GM23338 (cell line): ENCODE measurements around the gene PNPLA7. TPM values are rescaled to one million over a fixed set of nuclear protein-coding genes. Genes with fewer than 3 reads are reported as not detected.

Source experiments
- ATAC-seq: fragments of 200-7000 bp; cut with Tn5 transposase; 3 replicates; pipeline ENCODE4 v1.9.1; 2020
- DNase-seq: peaks from one replicate; pipeline ENCODE4 v3.0.0-alpha.2; 2015; ENCODE audit warnings: low spot score
- H2AFZ ChIP-seq: fragments of 200-600 bp; sonication (generic); 2 replicates; pipeline ENCODE4 v1.8.0; 2016; ENCODE audit warnings: antibody characterized with exemption, mild to moderate bottlenecking, moderate library complexity
- H3F3A ChIP-seq: fragments of 200-600 bp; sonication (generic); replicated peaks from 2 replicates; pipeline ENCODE4 v1.8.0; 2017; ENCODE audit warnings: antibody characterized with exemption, mixed run types, low read depth
- H3K27ac ChIP-seq: fragments of 200-600 bp; sonication (generic); 2 replicates; pipeline ENCODE4 v1.6.1; 2016; ENCODE audit warnings: low read depth
- H3K27me3 ChIP-seq: fragments of 200-600 bp; sonication (generic); 2 replicates; pipeline ENCODE4 v1.8.0; 2016; ENCODE audit warnings: mild to moderate bottlenecking, mixed run types, moderate library complexity; ENCODE audit not compliant: insufficient read depth
- H3K36me3 ChIP-seq: fragments of 200-600 bp; sonication (generic); 2 replicates; pipeline ENCODE4 v1.8.0; 2016; ENCODE audit warnings: mild to moderate bottlenecking; ENCODE audit not compliant: insufficient read depth
- H3K4me1 ChIP-seq: fragments of 200-600 bp; sonication (generic); 2 replicates; pipeline ENCODE4 v1.8.0; 2016; ENCODE audit warnings: mild to moderate bottlenecking, moderate library complexity; ENCODE audit not compliant: insufficient read depth
- H3K4me2 ChIP-seq: fragments of 200-600 bp; sonication (generic); 2 replicates; pipeline ENCODE4 v1.7.1; 2017; ENCODE audit warnings: mixed run types
- H3K4me3 ChIP-seq: fragments of 200-600 bp; sonication (generic); 2 replicates; pipeline ENCODE4 v1.6.1; 2016; ENCODE audit warnings: mixed run types
- H3K79me2 ChIP-seq: fragments of 200-600 bp; sonication (generic); replicated peaks from 2 replicates; pipeline ENCODE4 v1.8.0; 2017; ENCODE audit warnings: mild to moderate bottlenecking; ENCODE audit not compliant: insufficient read depth
- H3K9me2 ChIP-seq: fragments of 200-600 bp; sonication (generic); 2 replicates; pipeline ENCODE4 v1.8.0; 2017; ENCODE audit not compliant: insufficient read depth
- H4K20me1 ChIP-seq: fragments of 200-600 bp; sonication (generic); replicated peaks from 2 replicates; pipeline ENCODE4 v1.8.0; 2017; ENCODE audit warnings: mild to moderate bottlenecking; ENCODE audit not compliant: insufficient read depth
- H3K27ac Mint-ChIP-seq: 2 replicates; pipeline ENCODE4 v1.8.0; 2020; ENCODE audit warnings: inconsistent platforms, mild to moderate bottlenecking, moderate library complexity, mixed read lengths
- H3K27me3 Mint-ChIP-seq: 3 replicates; pipeline ENCODE4 v1.8.0; 2022; ENCODE audit warnings: low read depth, mild to moderate bottlenecking, moderate library complexity, mixed read lengths, inconsistent platforms; ENCODE audit not compliant: insufficient read depth, poor library complexity
- H3K36me3 Mint-ChIP-seq: 3 replicates; pipeline ENCODE4 v1.8.0; 2021; ENCODE audit warnings: low read depth, mild to moderate bottlenecking, inconsistent platforms, moderate library complexity, mixed read lengths
- H3K4me1 Mint-ChIP-seq: 3 replicates; pipeline ENCODE4 v1.8.0; 2020; ENCODE audit warnings: mild to moderate bottlenecking, inconsistent platforms, mixed read lengths
- H3K4me3 Mint-ChIP-seq: 3 replicates; pipeline ENCODE4 v1.8.0; 2021; ENCODE audit warnings: moderate library complexity, mild to moderate bottlenecking, inconsistent platforms, mixed read lengths
- H3K9me3 Mint-ChIP-seq: 3 replicates; pipeline ENCODE4 v1.8.0; 2020; ENCODE audit warnings: moderate library complexity, mild to moderate bottlenecking, inconsistent platforms, mixed read lengths
- CREB1 ChIP-seq: fragments of 250-450 bp; sonication (Bioruptor Pico); IDR thresholded peaks from 2 replicates; pipeline ENCODE4 v1.5.0; 2020; ENCODE audit warnings: low read depth, mild to moderate bottlenecking, moderate library complexity
- EZH2 ChIP-seq: fragments of 200-600 bp; sonication (generic); IDR thresholded peaks from one replicate; pipeline ENCODE4 v1.8.0; 2017; ENCODE audit warnings: antibody characterized with exemption, mild to moderate bottlenecking, low read depth; ENCODE audit not compliant: unreplicated experiment
- EZH2phosphoT487 ChIP-seq: fragments of 200-600 bp; sonication (generic); IDR thresholded peaks from one replicate; pipeline ENCODE4 v1.8.1; 2018; ENCODE audit warnings: antibody characterized with exemption; ENCODE audit not compliant: unreplicated experiment
- JUNB ChIP-seq: IDR thresholded peaks from one replicate; pipeline ENCODE4 v1.6.1; 2016; ENCODE audit warnings: antibody characterized with exemption; ENCODE audit not compliant: unreplicated experiment
- NANOG ChIP-seq: IDR thresholded peaks from 2 replicates; pipeline ENCODE4 v1.6.1; 2016; ENCODE audit warnings: antibody characterized with exemption, borderline replicate concordance
- POLR2AphosphoS5 ChIP-seq: IDR thresholded peaks from 2 replicates; pipeline ENCODE4 v1.6.1; 2016; ENCODE audit warnings: antibody characterized with exemption, low read depth
- STAT1 ChIP-seq: IDR thresholded peaks from one replicate; pipeline ENCODE4 v1.6.1; 2016; ENCODE audit warnings: antibody characterized with exemption; ENCODE audit not compliant: unreplicated experiment
- ZNF331 ChIP-seq: fragments of 250-450 bp; sonication (Bioruptor Pico); IDR thresholded peaks from 2 replicates; pipeline ENCODE4 v1.5.0; 2020; ENCODE audit warnings: low read depth, mild to moderate bottlenecking, moderate library complexity
- polyA plus RNA-seq: library from polyadenylated mRNA; unstranded; fragments of >200 nt; fragmentation: Nextera tagmentation; extraction: Ambion mirVana; gene quantifications from 2 replicates; pipeline ENCODE4 v1.2.1, GENCODE V29; 2016
- total RNA-seq: library from RNA; depleted of rRNA; stranded (reverse); fragments of >200 nt; shearing (Covaris generic); gene quantifications from 2 replicates; pipeline ENCODE4 v1.2.3, GENCODE V29; 2014
- TF ChIP-seq, protein P1 (sequence below): IDR thresholded peaks from one replicate; pipeline ENCODE4 v1.6.1; 2018; ENCODE audit warnings: antibody characterized with exemption; ENCODE audit not compliant: unreplicated experiment
- TF ChIP-seq, protein P2 (sequence below): IDR thresholded peaks from 2 replicates; pipeline ENCODE4 v1.6.1; 2016; ENCODE audit warnings: antibody characterized with exemption
- TF ChIP-seq, protein P3 (sequence below), 2 experiments: fragments of 200-600 bp in 1 of 2; sonication (generic) in 1 of 2; conservative IDR thresholded peaks; 2 replicates each; pipeline versions ENCODE4 v1.5.1 to v1.6.1; 2016 to 2017; ENCODE audit warnings: antibody characterized with exemption in 2 of 2, low read depth in 2 of 2, mild to moderate bottlenecking in 2 of 2, moderate library complexity in 1 of 2

The PNPLA7 gene
- total and polyA plus RNA-seq, 2 experiments from 2014 or later = 0.45 to 0.80 TPM

DNA sequence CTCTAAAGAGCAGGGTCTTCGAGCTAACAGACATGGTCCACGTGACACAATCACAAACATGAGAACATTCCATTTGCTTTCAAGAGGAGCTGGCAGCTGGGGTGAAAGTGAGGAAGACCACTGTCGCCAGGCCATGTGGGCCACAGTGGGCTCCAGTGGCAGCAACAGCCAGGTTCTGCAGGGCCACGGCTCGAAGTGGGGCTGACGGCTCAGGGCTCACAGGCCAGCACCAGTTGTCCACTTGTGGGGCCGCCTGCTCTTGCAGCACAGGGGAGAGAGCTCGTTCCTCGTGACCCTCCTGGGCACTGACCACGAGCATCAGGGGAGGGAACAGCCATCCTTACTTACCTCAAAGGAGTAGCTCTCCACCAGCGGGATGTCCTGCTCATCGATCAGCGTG is 38.1 kb upstream of the PNPLA7 start (continued):
- TF ChIP-seq NANOG (no peak), POLR2AphosphoS5 (no peak), ZNF331 (CRISPR knock-in tag) (no peak)
- TF ChIP-seq, protein P1, sequence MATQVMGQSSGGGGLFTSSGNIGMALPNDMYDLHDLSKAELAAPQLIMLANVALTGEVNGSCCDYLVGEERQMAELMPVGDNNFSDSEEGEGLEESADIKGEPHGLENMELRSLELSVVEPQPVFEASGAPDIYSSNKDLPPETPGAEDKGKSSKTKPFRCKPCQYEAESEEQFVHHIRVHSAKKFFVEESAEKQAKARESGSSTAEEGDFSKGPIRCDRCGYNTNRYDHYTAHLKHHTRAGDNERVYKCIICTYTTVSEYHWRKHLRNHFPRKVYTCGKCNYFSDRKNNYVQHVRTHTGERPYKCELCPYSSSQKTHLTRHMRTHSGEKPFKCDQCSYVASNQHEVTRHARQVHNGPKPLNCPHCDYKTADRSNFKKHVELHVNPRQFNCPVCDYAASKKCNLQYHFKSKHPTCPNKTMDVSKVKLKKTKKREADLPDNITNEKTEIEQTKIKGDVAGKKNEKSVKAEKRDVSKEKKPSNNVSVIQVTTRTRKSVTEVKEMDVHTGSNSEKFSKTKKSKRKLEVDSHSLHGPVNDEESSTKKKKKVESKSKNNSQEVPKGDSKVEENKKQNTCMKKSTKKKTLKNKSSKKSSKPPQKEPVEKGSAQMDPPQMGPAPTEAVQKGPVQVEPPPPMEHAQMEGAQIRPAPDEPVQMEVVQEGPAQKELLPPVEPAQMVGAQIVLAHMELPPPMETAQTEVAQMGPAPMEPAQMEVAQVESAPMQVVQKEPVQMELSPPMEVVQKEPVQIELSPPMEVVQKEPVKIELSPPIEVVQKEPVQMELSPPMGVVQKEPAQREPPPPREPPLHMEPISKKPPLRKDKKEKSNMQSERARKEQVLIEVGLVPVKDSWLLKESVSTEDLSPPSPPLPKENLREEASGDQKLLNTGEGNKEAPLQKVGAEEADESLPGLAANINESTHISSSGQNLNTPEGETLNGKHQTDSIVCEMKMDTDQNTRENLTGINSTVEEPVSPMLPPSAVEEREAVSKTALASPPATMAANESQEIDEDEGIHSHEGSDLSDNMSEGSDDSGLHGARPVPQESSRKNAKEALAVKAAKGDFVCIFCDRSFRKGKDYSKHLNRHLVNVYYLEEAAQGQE = no peak
- TF ChIP-seq, protein P2, sequence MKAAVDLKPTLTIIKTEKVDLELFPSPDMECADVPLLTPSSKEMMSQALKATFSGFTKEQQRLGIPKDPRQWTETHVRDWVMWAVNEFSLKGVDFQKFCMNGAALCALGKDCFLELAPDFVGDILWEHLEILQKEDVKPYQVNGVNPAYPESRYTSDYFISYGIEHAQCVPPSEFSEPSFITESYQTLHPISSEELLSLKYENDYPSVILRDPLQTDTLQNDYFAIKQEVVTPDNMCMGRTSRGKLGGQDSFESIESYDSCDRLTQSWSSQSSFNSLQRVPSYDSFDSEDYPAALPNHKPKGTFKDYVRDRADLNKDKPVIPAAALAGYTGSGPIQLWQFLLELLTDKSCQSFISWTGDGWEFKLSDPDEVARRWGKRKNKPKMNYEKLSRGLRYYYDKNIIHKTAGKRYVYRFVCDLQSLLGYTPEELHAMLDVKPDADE = no peak

DNA sequence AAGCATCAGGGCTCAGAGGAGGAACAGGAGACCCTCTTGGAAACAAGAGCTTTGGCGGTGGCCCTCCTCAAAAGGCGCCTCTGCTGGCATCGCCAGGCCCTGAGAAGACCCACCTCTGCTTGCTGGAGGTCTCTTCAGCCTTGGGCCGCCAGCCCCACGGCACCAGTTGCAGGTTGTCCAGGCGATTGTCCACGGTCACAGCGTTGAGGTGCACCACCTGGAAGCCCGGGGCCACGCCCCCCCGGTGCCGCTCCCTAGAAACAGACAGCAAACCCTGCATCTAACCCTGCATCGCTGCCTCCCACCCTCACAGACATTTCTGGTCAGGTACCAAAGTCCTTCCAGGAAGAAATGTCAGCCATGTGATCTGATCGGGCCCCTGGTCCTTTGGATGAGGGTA is 36.7 kb upstream of the PNPLA7 start:
- H3K4me2 ChIP-seq = no peak overlapping the region
- H3K27ac Mint-ChIP-seq = no peak overlapping the region
- peaks cover 22% of the 10 kb centered on the region for H3K27me3 Mint-ChIP-seq
- peaks cover 2% of the 10 kb centered on the region; the same call in 1 of the 3 replicates for H3K9me3 Mint-ChIP-seq
- no peak overlapping the region for H3K27ac ChIP-seq
- DNase-seq = no peak
- H3K4me3 Mint-ChIP-seq = no peak overlapping the region
- ATAC-seq = no peak
- H3K9me2 ChIP-seq = no peaks in the 10 kb centered on the region
- H2AFZ ChIP-seq = no peak overlapping the region
- H3F3A ChIP-seq = peaks cover 8% of the 10 kb centered on the region; the same call in 1 of the 2 replicates
- no peaks in the 10 kb centered on the region for H3K27me3 ChIP-seq
- H3K36me3 Mint-ChIP-seq = peaks cover 67% of the 10 kb centered on the region
- H3K36me3 ChIP-seq = peaks cover 18% of the 10 kb centered on the region
- H3K4me3 ChIP-seq = no peak overlapping the region
- peaks cover 9% of the 10 kb centered on the region for H3K4me1 Mint-ChIP-seq
- peaks cover 9% of the 10 kb centered on the region for H3K4me1 ChIP-seq
- H4K20me1 ChIP-seq = peaks cover 17% of the 10 kb centered on the region; the same call in 1 of the 2 replicates
- H3K79me2 ChIP-seq = peaks cover 24% of the 10 kb centered on the region
- TF ChIP-seq CREB1 (no peak), EZH2 (no peak), ZNF331 (CRISPR knock-in tag) (no peak), EZH2phosphoT487 (no peak), STAT1 (no peak), JUNB (no peak)
- TF ChIP-seq, protein P3, sequence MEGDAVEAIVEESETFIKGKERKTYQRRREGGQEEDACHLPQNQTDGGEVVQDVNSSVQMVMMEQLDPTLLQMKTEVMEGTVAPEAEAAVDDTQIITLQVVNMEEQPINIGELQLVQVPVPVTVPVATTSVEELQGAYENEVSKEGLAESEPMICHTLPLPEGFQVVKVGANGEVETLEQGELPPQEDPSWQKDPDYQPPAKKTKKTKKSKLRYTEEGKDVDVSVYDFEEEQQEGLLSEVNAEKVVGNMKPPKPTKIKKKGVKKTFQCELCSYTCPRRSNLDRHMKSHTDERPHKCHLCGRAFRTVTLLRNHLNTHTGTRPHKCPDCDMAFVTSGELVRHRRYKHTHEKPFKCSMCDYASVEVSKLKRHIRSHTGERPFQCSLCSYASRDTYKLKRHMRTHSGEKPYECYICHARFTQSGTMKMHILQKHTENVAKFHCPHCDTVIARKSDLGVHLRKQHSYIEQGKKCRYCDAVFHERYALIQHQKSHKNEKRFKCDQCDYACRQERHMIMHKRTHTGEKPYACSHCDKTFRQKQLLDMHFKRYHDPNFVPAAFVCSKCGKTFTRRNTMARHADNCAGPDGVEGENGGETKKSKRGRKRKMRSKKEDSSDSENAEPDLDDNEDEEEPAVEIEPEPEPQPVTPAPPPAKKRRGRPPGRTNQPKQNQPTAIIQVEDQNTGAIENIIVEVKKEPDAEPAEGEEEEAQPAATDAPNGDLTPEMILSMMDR (conservative IDR thresholded peaks at IDR 0.05; ENCODE audit: low read depth in 2 of 2) = no peak
- TF ChIP-seq, protein P1 = no peak
